Osteoblast (primary cell): ENCODE data around the gene ASMT. TPM values are rescaled to one million over a fixed set of nuclear protein-coding genes. Genes with fewer than 3 reads are reported as not detected.
"Not testable (repeated sequence)": the region's sequence is repeated elsewhere in the genome, so short reads cannot be mapped to it uniquely, and the experiment has no call there.

Experiments
- DNase-seq: peaks from one replicate; pipeline ENCODE4 v3.0.0; 2011; ENCODE audit warnings: low spot score, mixed read lengths; ENCODE audit not compliant: insufficient read length; ENCODE audit errors: missing footprints
- H2AFZ ChIP-seq: 2 replicates; pipeline ENCODE4 v1.6.0; 2011; ENCODE audit warnings: mild to moderate bottlenecking, low read length
- H3K27ac ChIP-seq: 2 replicates; pipeline ENCODE4 v1.5.1; 2011; ENCODE audit warnings: mild to moderate bottlenecking, low read depth, low read length, moderate library complexity
- H3K27me3 ChIP-seq: 2 replicates; pipeline ENCODE4 v1.6.0; 2012; ENCODE audit warnings: mild to moderate bottlenecking, control low read depth, inconsistent platforms, low read length, moderate library complexity; ENCODE audit not compliant: insufficient read depth
- H3K36me3 ChIP-seq: 2 replicates; pipeline ENCODE4 v1.5.1; 2011; ENCODE audit warnings: mild to moderate bottlenecking, low read length, control low read depth, moderate library complexity; ENCODE audit not compliant: insufficient read depth
- H3K4me1 ChIP-seq: 2 replicates; pipeline ENCODE4 v1.5.1; 2011; ENCODE audit warnings: mild to moderate bottlenecking, low read length, control low read depth, moderate library complexity; ENCODE audit not compliant: insufficient read depth
- H3K4me2 ChIP-seq: 2 replicates; pipeline ENCODE4 v1.6.0; 2011; ENCODE audit warnings: mild to moderate bottlenecking, low read length; ENCODE audit not compliant: insufficient read depth
- H3K4me3 ChIP-seq: fragments of 200-600 bp; sonication (generic); 3 replicates; pipeline ENCODE4 v1.5.1; 2012; ENCODE audit warnings: mild to moderate bottlenecking, low read length, inconsistent platforms; ENCODE audit not compliant: insufficient read depth
- H3K79me2 ChIP-seq: 2 replicates; pipeline ENCODE4 v1.6.0; 2012; ENCODE audit warnings: mild to moderate bottlenecking, low read length, control low read depth, inconsistent platforms; ENCODE audit not compliant: insufficient read depth
- H3K9me3 ChIP-seq: 2 replicates; pipeline ENCODE4 v1.5.1; 2011; ENCODE audit warnings: low read depth, low read length, control low read depth
- H4K20me1 ChIP-seq: 2 replicates; pipeline ENCODE4 v1.6.0; 2012; ENCODE audit warnings: mild to moderate bottlenecking, low read length, control low read depth; ENCODE audit not compliant: insufficient read depth
- total RNA-seq: library from RNA; depleted of rRNA; stranded (reverse); fragments of >200 nt; gene quantifications from 2 replicates; pipeline ENCODE4 v1.2.3, GENCODE V29; 2012
- TF ChIP-seq, protein P1 (sequence below): IDR thresholded peaks from 2 replicates; pipeline ENCODE4 v1.5.1; 2011; ENCODE audit warnings: mild to moderate bottlenecking, low read depth, low read length, moderate library complexity; ENCODE audit errors: extremely low read depth

Gene ASMT
- total RNA-seq, 1 donor = 0.36 TPM

DNA sequence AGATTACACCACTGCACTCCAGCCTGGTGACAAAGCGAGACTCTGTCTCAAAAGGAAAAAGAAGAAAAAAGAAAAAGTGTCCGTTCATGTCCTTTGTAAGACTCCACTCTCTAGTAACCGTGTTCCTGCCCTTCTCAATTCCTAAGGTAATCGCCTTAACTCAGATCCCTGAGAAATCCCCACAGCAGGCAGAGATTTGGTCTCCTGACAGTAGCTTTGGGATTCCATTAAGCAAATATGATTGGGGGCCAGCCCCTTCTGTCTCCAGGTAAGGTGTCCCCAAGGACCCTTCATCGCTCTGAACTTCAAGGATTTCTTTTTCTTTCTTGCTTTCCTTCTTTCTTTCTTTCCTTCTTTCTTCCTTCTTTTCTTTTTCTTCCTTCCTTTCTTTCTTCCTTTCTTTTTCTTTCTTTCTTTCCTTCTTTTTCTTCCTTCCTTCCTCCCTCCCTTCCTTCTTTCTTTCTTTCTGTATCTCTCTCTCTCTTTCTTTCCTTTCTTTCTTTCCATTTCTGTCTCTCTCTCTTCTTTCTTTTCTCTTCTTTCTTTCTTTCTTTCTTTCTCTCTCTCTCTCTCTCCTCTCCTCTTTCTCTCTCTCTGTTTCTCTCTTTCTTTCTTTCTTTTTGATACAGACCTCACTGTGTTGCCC lies 2.1 kb upstream of the ASMT start:
- no peak overlapping the region for H2AFZ ChIP-seq
- no peak overlapping the region for H3K27ac ChIP-seq
- no peak overlapping the region for H3K4me3 ChIP-seq
- no peaks in the 10 kb centered on the region for H3K4me1 ChIP-seq
- no peaks in the 10 kb centered on the region for H3K27me3 ChIP-seq
- H4K20me1 ChIP-seq = no peaks in the 10 kb centered on the region
- no peaks in the 10 kb centered on the region for H3K9me3 ChIP-seq
- no peaks in the 10 kb centered on the region for H3K79me2 ChIP-seq
- no peak overlapping the region for H3K4me2 ChIP-seq
- DNase-seq = no peak
- no peaks in the 10 kb centered on the region for H3K36me3 ChIP-seq
- TF ChIP-seq, protein P1, sequence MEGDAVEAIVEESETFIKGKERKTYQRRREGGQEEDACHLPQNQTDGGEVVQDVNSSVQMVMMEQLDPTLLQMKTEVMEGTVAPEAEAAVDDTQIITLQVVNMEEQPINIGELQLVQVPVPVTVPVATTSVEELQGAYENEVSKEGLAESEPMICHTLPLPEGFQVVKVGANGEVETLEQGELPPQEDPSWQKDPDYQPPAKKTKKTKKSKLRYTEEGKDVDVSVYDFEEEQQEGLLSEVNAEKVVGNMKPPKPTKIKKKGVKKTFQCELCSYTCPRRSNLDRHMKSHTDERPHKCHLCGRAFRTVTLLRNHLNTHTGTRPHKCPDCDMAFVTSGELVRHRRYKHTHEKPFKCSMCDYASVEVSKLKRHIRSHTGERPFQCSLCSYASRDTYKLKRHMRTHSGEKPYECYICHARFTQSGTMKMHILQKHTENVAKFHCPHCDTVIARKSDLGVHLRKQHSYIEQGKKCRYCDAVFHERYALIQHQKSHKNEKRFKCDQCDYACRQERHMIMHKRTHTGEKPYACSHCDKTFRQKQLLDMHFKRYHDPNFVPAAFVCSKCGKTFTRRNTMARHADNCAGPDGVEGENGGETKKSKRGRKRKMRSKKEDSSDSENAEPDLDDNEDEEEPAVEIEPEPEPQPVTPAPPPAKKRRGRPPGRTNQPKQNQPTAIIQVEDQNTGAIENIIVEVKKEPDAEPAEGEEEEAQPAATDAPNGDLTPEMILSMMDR = no peak

DNA sequence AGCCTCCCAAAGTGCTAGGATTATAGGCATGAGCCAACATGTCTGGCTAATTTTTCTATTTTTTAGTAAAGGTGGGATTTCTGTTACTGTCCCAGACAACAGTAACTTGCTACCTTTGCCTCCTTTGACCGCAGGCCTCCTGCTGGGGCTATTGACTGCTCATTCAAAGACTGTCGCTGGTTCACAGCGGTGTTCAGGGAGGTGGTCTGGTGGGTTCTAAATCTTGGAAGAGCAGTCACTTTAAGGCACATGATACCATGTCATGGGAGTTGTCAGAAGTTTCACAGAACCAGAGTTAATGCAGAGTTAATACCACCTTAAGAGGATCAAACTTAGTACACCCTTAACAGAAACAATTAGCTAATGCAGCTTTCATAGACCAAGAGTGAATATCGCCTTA lies 3.8 kb downstream of the ASMT start:
- Histone ChIP-seq H4K20me1 (no peaks in the 10 kb centered on the region), H3K27me3 (no peaks in the 10 kb centered on the region), H3K27ac (no peak overlapping the region), H3K4me2 (no peak overlapping the region), H3K4me1 (no peaks in the 10 kb centered on the region), H3K79me2 (no peaks in the 10 kb centered on the region), H3K9me3 (no peaks in the 10 kb centered on the region), H3K4me3 (no peak overlapping the region), H2AFZ (no peak overlapping the region), H3K36me3 (no peaks in the 10 kb centered on the region)
- TF ChIP-seq, protein P1 = no peak
- no peak for DNase-seq

DNA sequence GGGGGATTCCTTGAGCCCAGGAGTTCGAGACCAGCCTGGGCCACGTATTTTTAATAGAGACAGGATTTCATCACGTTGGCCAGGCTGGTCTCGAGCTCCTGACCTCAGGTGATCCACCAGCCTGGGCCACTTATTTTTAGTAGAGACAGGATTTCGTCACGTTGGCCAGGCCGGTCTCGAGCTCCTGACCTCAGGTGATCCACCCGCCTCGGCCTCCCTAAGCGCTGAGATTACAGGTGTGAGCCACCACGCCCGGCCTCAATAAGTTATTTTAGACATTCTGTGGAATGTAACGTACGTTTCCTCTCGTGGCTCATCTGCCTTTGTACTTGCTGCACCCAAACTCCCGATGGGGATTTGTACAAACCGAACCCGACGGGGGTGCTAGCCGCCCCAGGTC lies 8.8 kb downstream of the ASMT start:
- H2AFZ ChIP-seq = no peak overlapping the region
- no peaks in the 10 kb centered on the region for H3K4me1 ChIP-seq
- no peak overlapping the region for H3K27ac ChIP-seq
- no peaks in the 10 kb centered on the region for H4K20me1 ChIP-seq
- no peak overlapping the region for H3K4me2 ChIP-seq
- H3K4me3 ChIP-seq = no peak overlapping the region
- no peak for DNase-seq
- no peaks in the 10 kb centered on the region for H3K27me3 ChIP-seq
- TF ChIP-seq, protein P1 = no peak
- no peaks in the 10 kb centered on the region for H3K36me3 ChIP-seq
- H3K79me2 ChIP-seq = no peaks in the 10 kb centered on the region
- no peaks in the 10 kb centered on the region for H3K9me3 ChIP-seq

DNA sequence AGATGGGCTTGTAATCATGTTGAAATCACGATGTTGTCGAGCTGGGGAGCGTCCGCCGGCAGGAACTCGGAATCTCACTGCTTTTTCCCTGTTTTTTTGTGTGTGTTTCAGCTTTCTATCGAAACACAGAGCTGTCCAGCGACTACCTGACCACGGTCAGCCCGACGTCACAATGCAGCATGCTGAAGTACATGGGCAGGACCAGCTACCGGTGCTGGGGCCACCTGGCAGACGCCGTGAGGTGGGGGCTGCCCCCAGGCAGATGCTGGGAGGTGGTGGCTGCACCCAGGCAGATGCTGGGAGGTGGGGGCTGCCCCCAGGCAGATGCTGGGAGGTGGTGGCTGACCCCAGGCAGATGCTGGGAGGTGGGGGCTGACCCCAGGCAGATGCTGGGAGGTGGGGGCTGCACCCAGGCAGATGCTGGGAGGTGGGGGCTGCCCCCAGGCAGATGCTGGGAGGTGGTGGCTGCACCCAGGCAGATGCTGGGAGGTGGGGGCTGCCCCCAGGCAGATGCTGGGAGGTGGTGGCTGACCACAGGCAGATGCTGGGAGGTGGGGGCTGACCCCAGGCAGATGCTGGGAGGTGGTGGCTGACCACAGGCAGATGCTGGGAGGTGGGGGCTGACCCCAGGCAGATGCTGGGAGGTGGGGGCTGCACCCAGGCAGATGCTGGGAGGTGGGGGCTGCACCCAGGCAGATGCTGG lies 9.4 kb downstream of the ASMT start:
- not testable (repeated sequence) for H2AFZ ChIP-seq, H3K9me3 ChIP-seq, H3K27me3 ChIP-seq, H3K27ac ChIP-seq, H4K20me1 ChIP-seq, H3K36me3 ChIP-seq, H3K4me2 ChIP-seq, H3K4me3 ChIP-seq, H3K79me2 ChIP-seq, H3K4me1 ChIP-seq
- DNase-seq = peak; percentile 72

DNA sequence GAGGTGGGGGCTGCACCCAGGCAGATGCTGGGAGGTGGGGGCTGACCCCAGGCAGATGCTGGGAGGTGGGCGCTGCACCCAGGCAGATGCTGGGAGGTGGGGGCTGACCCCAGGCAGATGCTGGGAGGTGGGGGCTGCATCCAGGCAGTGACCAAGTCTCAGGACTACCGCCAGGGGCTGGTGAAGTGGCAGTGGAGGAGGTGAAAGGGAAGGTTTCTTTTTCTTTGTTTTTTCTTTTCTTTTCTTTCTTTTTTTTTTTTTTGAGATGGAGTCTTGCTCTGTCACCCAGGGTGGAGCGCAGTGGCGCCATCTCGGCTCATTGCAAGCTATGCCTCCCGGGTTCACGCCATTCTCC lies 10.0 kb downstream of the ASMT start:
- not testable (repeated sequence) for H4K20me1 ChIP-seq, H3K4me3 ChIP-seq, H3K9me3 ChIP-seq, H3K79me2 ChIP-seq, H3K4me2 ChIP-seq, H3K4me1 ChIP-seq, H3K36me3 ChIP-seq, H3K27me3 ChIP-seq, H2AFZ ChIP-seq, DNase-seq, H3K27ac ChIP-seq
